Activated T-cell treated with anti-CD3 and anti-CD28 coated beads for 48 hours (primary cell): ENCODE data around the gene PSMC5.
A peak's percentile ranks its signal among the peaks of the same experiment; 100 is the strongest.
"Not testable (repeated sequence)": the region's sequence is repeated elsewhere in the genome, so short reads cannot be mapped to it uniquely, and the experiment has no call there.

Source experiments
- DNase-seq: peaks from one replicate; pipeline ENCODE4 v3.0.0-alpha.2; 2020; ENCODE audit warnings: low read depth

Gene PSMC5

GRCh38 chr17:63840591-63841349 is 13.5 kb downstream of the PSMC5 start:
- DNase-seq, result no peak

GRCh38 chr17:63841350-63842172 is 14.3 kb downstream of the PSMC5 start:
- no peak for DNase-seq

- no peak for DNase-seq
Observed at GRCh38 chr17:63842173-63842539, 14.9 kb downstream of the PSMC5 start.

- peak; percentile 98 for DNase-seq
Observed at GRCh38 chr17:63842540-63843386, 15.5 kb downstream of the PSMC5 start, which contains the start of gene SMARCD2. Gene SMARCD2, minus strand, starts transcription at chr17:63842685. Its CDS starts 11 bp downstream, at chr17:63842674.

- not testable (repeated sequence) for DNase-seq
Observed at GRCh38 chr17:63843387-63843888, 16.2 kb downstream of the PSMC5 start.

- no peak for DNase-seq
Observed at GRCh38 chr17:63843910-63844677, 16.9 kb downstream of the PSMC5 start.

GRCh38 chr17:63845509-63845908 is 18.3 kb downstream of the PSMC5 start:
- DNase-seq, result no peak

GRCh38 chr17:63847525-63848249 is 20.5 kb downstream of the PSMC5 start:
- DNase-seq, result no peak

- peak; percentile 95 for DNase-seq
Observed at GRCh38 chr17:63848834-63849689, 21.8 kb downstream of the PSMC5 start.

- no peak for DNase-seq
Observed at GRCh38 chr17:63850401-63850800, 23.2 kb downstream of the PSMC5 start.

- no peak for DNase-seq
Observed at GRCh38 chr17:63853260-63853659, 26.0 kb downstream of the PSMC5 start.

GRCh38 chr17:63854709-63855108 is 27.5 kb downstream of the PSMC5 start:
- no peak for DNase-seq

GRCh38 chr17:63855185-63855584 is 28.0 kb downstream of the PSMC5 start:
- DNase-seq, result no peak

GRCh38 chr17:63856425-63856824 is 29.2 kb downstream of the PSMC5 start:
- not testable (repeated sequence) for DNase-seq

GRCh38 chr17:63859257-63859656 is 32.0 kb downstream of the PSMC5 start:
- DNase-seq, result no peak

GRCh38 chr17:63866625-63867024 is 39.4 kb downstream of the PSMC5 start:
- DNase-seq, result not testable (repeated sequence)

GRCh38 chr17:63869491-63870291 is 42.5 kb downstream of the PSMC5 start:
- DNase-seq, result not testable (repeated sequence)

GRCh38 chr17:63870292-63870665 is 43.0 kb downstream of the PSMC5 start:
- not testable (repeated sequence) for DNase-seq
